Calu3 (cell line): Measurements from ENCODE around the gene TSPAN12. TPM values are rescaled to one million over a fixed set of nuclear protein-coding genes. Genes with fewer than 3 reads are reported as not detected.

Experiments used
- BruUV-seq: library from RNA; stranded (reverse); fragments of 400-500 nt; replicated peaks from 2 replicates; lab custom pipeline; 2021; lab: Mats Ljungman, UMichigan
- CTCF ChIA-PET: fragments of 300-600 bp; sonication (Branson Sonifier 250); formaldehyde crosslinking; loops from one replicate; lab custom pipeline; 2022; ENCODE audit warnings: antibody characterized with exemption; lab: Charles Lee
- DNase-seq: peaks from one replicate; pipeline ENCODE4 v3.0.0; 2022
- H3K27ac Mint-ChIP-seq: one replicate; pipeline ENCODE4 v1.8.0; 2022; ENCODE audit warnings: mixed read lengths; ENCODE audit not compliant: unreplicated experiment
- H3K27me3 Mint-ChIP-seq: one replicate; pipeline ENCODE4 v1.8.0; 2022; ENCODE audit warnings: mixed read lengths; ENCODE audit not compliant: unreplicated experiment
- H3K36me3 Mint-ChIP-seq: one replicate; pipeline ENCODE4 v1.8.0; 2022; ENCODE audit warnings: mild to moderate bottlenecking, moderate library complexity, mixed read lengths; ENCODE audit not compliant: insufficient read depth, unreplicated experiment
- H3K4me1 Mint-ChIP-seq: one replicate; pipeline ENCODE4 v1.8.0; 2022; ENCODE audit warnings: mild to moderate bottlenecking, low read depth, mixed read lengths; ENCODE audit not compliant: unreplicated experiment
- H3K4me3 Mint-ChIP-seq: one replicate; pipeline ENCODE4 v1.8.0; 2022; ENCODE audit warnings: mild to moderate bottlenecking, low read depth, moderate library complexity, mixed read lengths; ENCODE audit not compliant: unreplicated experiment
- H3K9me3 Mint-ChIP-seq: one replicate; pipeline ENCODE4 v1.8.0; 2022; ENCODE audit warnings: low read depth, mixed read lengths; ENCODE audit not compliant: unreplicated experiment
- intact Hi-C: fragments of 100-400 bp; cut with micrococcal nuclease; formaldehyde crosslinking; loops from one replicate; pipeline ENCODE4 v1.10.0; 2022; ENCODE audit not compliant: unreplicated experiment
- total RNA-seq: library from RNA; stranded (reverse); gene quantifications from 2 replicates; pipeline ENCODE4 v1.2.3, GENCODE V29; 2022
- TF ChIP-seq, protein P1 (sequence below): fragments of 200-600 bp; IDR thresholded peaks from one replicate; pipeline ENCODE4 v1.8.0; 2022; ENCODE audit warnings: antibody characterized with exemption; ENCODE audit not compliant: unreplicated experiment

TSPAN12 gene
- total RNA-seq, 1 experiment from 2014 or later = 14.6 TPM

- TF ChIP-seq, protein P1, sequence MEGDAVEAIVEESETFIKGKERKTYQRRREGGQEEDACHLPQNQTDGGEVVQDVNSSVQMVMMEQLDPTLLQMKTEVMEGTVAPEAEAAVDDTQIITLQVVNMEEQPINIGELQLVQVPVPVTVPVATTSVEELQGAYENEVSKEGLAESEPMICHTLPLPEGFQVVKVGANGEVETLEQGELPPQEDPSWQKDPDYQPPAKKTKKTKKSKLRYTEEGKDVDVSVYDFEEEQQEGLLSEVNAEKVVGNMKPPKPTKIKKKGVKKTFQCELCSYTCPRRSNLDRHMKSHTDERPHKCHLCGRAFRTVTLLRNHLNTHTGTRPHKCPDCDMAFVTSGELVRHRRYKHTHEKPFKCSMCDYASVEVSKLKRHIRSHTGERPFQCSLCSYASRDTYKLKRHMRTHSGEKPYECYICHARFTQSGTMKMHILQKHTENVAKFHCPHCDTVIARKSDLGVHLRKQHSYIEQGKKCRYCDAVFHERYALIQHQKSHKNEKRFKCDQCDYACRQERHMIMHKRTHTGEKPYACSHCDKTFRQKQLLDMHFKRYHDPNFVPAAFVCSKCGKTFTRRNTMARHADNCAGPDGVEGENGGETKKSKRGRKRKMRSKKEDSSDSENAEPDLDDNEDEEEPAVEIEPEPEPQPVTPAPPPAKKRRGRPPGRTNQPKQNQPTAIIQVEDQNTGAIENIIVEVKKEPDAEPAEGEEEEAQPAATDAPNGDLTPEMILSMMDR = no peak
- no peak for DNase-seq
- H3K27me3 Mint-ChIP-seq = no peaks in the 10 kb centered on the region
- no peaks in the 10 kb centered on the region for H3K36me3 Mint-ChIP-seq
- no peak overlapping the region for H3K27ac Mint-ChIP-seq
- no TSS peak for BruUV-seq
- H3K4me1 Mint-ChIP-seq = peaks cover 8% of the 10 kb centered on the region
- intact Hi-C loops = no loop called here
- H3K9me3 Mint-ChIP-seq = no peaks in the 10 kb centered on the region
- no peak overlapping the region for H3K4me3 Mint-ChIP-seq
- CTCF ChIA-PET = no interaction called here
Measured at GRCh38 chr7:120814253-120814939, 43.5 kb downstream of the TSPAN12 start.

- Mint-ChIP-seq H3K4me1 (peaks cover 8% of the 10 kb centered on the region), H3K36me3 (no peaks in the 10 kb centered on the region), H3K27ac (no peak overlapping the region), H3K27me3 (no peaks in the 10 kb centered on the region), H3K4me3 (no peak overlapping the region), H3K9me3 (no peaks in the 10 kb centered on the region)
- CTCF ChIA-PET = no interaction called here
- TF ChIP-seq, protein P1 = no peak
- intact Hi-C loops = no loop called here
- BruUV-seq = no TSS peak
- no peak for DNase-seq
Measured at GRCh38 chr7:120813546-120814252, 44.2 kb downstream of the TSPAN12 start.

GRCh38 chr7:120813089-120813488, 44.9 kb downstream of the TSPAN12 start:
- H3K9me3 Mint-ChIP-seq = no peaks in the 10 kb centered on the region

DNA sequence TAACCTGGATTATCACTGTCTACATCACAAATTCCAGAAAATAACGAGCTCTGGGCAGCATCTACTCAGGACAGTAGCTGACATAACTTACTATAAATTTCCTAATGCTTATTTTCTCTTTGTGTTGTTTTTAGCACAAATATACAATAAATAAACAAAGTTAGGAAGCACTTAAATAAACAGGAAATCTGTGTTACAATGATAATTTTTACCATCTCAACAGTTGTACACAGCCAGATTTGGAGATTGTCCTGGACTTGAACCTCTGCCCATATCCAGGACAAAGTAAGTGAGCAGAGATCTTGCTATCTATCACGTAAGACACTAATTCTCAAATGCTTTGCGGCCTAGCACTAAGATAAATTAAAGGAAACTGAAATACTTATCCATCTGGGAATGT, 48.7 kb downstream of the TSPAN12 start:
- no peaks in the 10 kb centered on the region for H3K36me3 Mint-ChIP-seq
- CTCF ChIA-PET = no interaction called here
- H3K9me3 Mint-ChIP-seq = no peaks in the 10 kb centered on the region

More at GRCh38 chr7:120813089-120813488, 44.9 kb downstream of the TSPAN12 start:
- Mint-ChIP-seq H3K36me3 (no peaks in the 10 kb centered on the region), H3K4me1 (peaks cover 6% of the 10 kb centered on the region), H3K27ac (no peak overlapping the region), H3K4me3 (no peak overlapping the region), H3K27me3 (no peaks in the 10 kb centered on the region)
- intact Hi-C loops = no loop called here
- CTCF ChIA-PET = no interaction called here
- TF ChIP-seq, protein P1 = no peak
- no TSS peak for BruUV-seq
- no peak for DNase-seq

More for the DNA sequence above, 48.7 kb downstream of the TSPAN12 start:
- Mint-ChIP-seq H3K4me1 (no peaks in the 10 kb centered on the region), H3K27me3 (no peaks in the 10 kb centered on the region), H3K27ac (no peak overlapping the region), H3K4me3 (no peak overlapping the region)
- TF ChIP-seq, protein P1 = no peak
- BruUV-seq = no TSS peak
- no peak for DNase-seq
- intact Hi-C loops = no loop called here
